ENCODE measurements around the gene LAIR2. TPM values are rescaled to one million over a fixed set of nuclear protein-coding genes. Genes with fewer than 3 reads are reported as not detected.
"Not testable (repeated sequence)": the region's sequence is repeated elsewhere in the genome, so short reads cannot be mapped to it uniquely, and the experiment has no call there.

The LAIR2 gene
- total RNA-seq, 1 experiment from 2014 or later: not detected

GRCh38 chr19:54506079-54506478 is 3.4 kb downstream of the LAIR2 start:
- no TSS peak for BruUV-seq (replicated peaks)
- H3K4me2 ChIP-seq: no peak overlapping the region

DNA sequence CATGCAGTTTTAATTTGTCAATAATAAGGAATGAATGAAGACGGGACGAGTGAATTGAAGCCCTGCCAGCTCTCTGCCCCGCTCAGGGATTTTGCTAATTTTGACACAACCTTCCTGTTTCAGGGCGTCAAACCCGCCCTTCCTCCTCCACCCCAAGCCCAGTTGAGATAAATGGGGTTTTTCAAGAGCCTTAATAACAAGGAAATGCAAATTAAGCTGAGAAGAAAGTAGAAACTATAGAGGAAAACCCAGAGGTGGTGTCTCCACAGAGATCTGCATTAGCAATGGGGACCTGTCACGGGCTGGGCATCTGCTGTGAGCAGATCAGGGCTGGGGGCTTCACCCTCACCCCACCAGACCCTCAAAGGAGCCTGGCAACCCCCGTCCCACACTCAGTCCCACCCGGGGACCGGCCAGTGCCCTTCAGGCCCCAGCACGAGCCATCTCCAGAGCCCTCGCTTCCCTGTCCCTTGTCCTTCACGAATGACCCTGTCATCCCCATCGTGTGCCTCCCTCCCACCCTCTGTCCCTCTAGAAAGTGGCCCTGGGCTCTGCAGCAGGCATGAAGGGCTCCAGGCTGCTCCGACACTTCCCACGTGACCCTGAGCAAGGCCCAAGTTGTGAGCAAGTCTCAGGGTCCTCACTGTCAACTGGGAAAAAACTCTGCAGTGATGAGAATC is 4.5 kb downstream of the LAIR2 start:
- H3K4me2 ChIP-seq; H3K79me2 ChIP-seq (ENCODE audit: low read depth); H2AFZ ChIP-seq; BruUV-seq (replicated peaks); H3K9me3 ChIP-seq (ENCODE audit: insufficient read depth, low read depth); H3K4me3 ChIP-seq; H3K4me1 ChIP-seq (replicated peaks; ENCODE audit: insufficient read depth); intact Hi-C loops (cut with micrococcal nuclease; ENCODE audit: unreplicated experiment); H3K9me2 ChIP-seq (ENCODE audit: insufficient read depth); H3F3A ChIP-seq (ENCODE audit: insufficient read depth, low read depth); H3K27ac ChIP-seq; CTCF ChIA-PET; POLR2A ChIA-PET (ENCODE audit: unreplicated experiment); H4K20me1 ChIP-seq (ENCODE audit: insufficient read depth); H3K36me3 ChIP-seq (ENCODE audit: low read depth): not testable (repeated sequence)
- peak in 1 of 2 experiments; percentile 5 for DNase-seq
- peaks cover 69% of the 10 kb centered on the region for H3K27me3 ChIP-seq (ENCODE audit: insufficient read depth, low read depth)

More at GRCh38 chr19:54506079-54506478, 3.4 kb downstream of the LAIR2 start:
- Histone ChIP-seq H4K20me1 (ENCODE audit: insufficient read depth) (no peaks in the 10 kb centered on the region), H2AFZ (no peak overlapping the region), H3K9me3 (ENCODE audit: insufficient read depth, low read depth) (no peaks in the 10 kb centered on the region), H3K27ac (no peak overlapping the region), H3K79me2 (ENCODE audit: low read depth) (no peaks in the 10 kb centered on the region), H3K4me3 (no peak overlapping the region), H3K36me3 (ENCODE audit: low read depth) (no peaks in the 10 kb centered on the region), H3K4me1 (replicated peaks; ENCODE audit: insufficient read depth) (no peaks in the 10 kb centered on the region), H3K9me2 (ENCODE audit: insufficient read depth) (no peaks in the 10 kb centered on the region), H3K27me3 (ENCODE audit: insufficient read depth, low read depth) (peaks cover 67% of the 10 kb centered on the region), H3F3A (ENCODE audit: insufficient read depth, low read depth) (no peaks in the 10 kb centered on the region)
- POLR2A ChIA-PET (ENCODE audit: unreplicated experiment): no interaction called here
- DNase-seq: peak in 1 of 2 experiments; percentile 48
- CTCF ChIA-PET: interaction anchor here (0.7 kb wide), 1 partner anchor 19 kb away, joined by 4 read pairs; no protein-coding TSS in a partner anchor
- intact Hi-C loops (cut with micrococcal nuclease; ENCODE audit: unreplicated experiment): no loop called here
- no peak for TF ChIP-seq EZH2 (IDR thresholded peaks at IDR 0.05; ENCODE audit: low read depth)
- TF ChIP-seq, protein P1, sequence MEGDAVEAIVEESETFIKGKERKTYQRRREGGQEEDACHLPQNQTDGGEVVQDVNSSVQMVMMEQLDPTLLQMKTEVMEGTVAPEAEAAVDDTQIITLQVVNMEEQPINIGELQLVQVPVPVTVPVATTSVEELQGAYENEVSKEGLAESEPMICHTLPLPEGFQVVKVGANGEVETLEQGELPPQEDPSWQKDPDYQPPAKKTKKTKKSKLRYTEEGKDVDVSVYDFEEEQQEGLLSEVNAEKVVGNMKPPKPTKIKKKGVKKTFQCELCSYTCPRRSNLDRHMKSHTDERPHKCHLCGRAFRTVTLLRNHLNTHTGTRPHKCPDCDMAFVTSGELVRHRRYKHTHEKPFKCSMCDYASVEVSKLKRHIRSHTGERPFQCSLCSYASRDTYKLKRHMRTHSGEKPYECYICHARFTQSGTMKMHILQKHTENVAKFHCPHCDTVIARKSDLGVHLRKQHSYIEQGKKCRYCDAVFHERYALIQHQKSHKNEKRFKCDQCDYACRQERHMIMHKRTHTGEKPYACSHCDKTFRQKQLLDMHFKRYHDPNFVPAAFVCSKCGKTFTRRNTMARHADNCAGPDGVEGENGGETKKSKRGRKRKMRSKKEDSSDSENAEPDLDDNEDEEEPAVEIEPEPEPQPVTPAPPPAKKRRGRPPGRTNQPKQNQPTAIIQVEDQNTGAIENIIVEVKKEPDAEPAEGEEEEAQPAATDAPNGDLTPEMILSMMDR (conservative IDR thresholded peaks at IDR 0.05): no peak

DNA sequence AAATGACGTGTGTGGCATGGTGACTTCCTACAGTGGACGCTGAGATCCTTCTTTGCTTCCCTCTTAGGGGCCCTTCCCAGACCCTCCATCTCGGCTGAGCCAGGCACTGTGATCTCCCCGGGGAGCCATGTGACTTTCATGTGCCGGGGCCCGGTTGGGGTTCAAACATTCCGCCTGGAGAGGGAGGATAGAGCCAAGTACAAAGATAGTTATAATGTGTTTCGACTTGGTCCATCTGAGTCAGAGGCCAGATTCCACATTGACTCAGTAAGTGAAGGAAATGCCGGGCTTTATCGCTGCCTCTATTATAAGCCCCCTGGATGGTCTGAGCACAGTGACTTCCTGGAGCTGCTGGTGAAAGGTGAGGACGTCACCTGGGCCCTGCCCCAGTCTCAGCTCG is 5.2 kb downstream of the LAIR2 start:
- Histone ChIP-seq H3K4me2 (no peak overlapping the region), H4K20me1 (ENCODE audit: insufficient read depth) (no peaks in the 10 kb centered on the region), H3K36me3 (ENCODE audit: low read depth) (no peaks in the 10 kb centered on the region), H3K9me3 (ENCODE audit: insufficient read depth, low read depth) (no peaks in the 10 kb centered on the region), H3K4me3 (no peak overlapping the region), H2AFZ (no peak overlapping the region), H3K27ac (no peak overlapping the region), H3K27me3 (ENCODE audit: insufficient read depth, low read depth) (peaks cover 69% of the 10 kb centered on the region), H3K9me2 (ENCODE audit: insufficient read depth) (no peaks in the 10 kb centered on the region), H3K4me1 (replicated peaks; ENCODE audit: insufficient read depth) (no peaks in the 10 kb centered on the region), H3F3A (ENCODE audit: insufficient read depth, low read depth) (no peaks in the 10 kb centered on the region), H3K79me2 (ENCODE audit: low read depth) (no peaks in the 10 kb centered on the region)
- CTCF ChIA-PET: no interaction called here
- no TSS peak for BruUV-seq (replicated peaks)
- TF ChIP-seq EZH2 (IDR thresholded peaks at IDR 0.05; ENCODE audit: low read depth): no peak
- POLR2A ChIA-PET (ENCODE audit: unreplicated experiment): no interaction called here
- intact Hi-C loops (cut with micrococcal nuclease; ENCODE audit: unreplicated experiment): no loop called here
- peak in 1 of 2 experiments; percentile 30 for DNase-seq

GRCh38 chr19:54508487-54508886 is 5.9 kb downstream of the LAIR2 start:
- intact Hi-C loops (cut with micrococcal nuclease; ENCODE audit: unreplicated experiment); CTCF ChIA-PET: not testable (repeated sequence)

DNA sequence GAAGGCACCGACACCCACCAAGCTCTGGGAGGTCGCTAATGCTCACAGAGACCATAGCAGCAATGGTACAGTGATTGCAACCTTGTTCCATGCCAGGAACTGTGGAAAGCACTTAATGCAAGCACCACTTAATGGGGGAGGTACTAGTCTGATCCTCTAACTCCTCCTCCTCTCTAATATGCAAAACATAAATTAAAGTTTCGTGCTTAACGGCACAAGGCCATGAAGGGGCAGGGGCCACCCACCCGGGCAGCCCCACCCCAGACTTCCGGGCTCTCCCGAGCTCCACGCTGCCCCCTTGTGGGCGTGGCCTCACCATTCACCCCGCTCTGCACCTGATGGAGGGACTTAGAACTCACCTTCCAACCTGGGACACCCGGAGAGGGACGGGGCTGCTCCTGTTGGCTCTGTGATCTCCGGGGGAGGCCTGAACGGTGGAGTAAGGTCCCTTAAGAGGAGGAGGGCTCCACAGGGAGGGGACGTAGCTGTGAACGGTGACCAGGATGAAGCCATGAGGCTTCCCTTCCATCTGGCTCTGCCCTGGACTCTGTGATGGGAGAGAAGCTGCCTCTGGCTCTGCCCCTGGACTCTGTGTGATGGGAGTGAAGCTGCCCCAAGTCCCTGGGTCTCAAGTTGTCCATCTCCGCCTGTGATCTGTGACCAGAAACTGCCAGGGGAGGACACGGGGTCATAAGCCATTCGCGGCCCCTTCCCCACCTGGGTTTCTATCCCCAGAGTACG is 6.7 kb downstream of the LAIR2 start:
- H2AFZ ChIP-seq; BruUV-seq (replicated peaks); H3K4me3 ChIP-seq; CTCF ChIA-PET; H3K4me1 ChIP-seq (replicated peaks; ENCODE audit: insufficient read depth); H4K20me1 ChIP-seq (ENCODE audit: insufficient read depth); H3K36me3 ChIP-seq (ENCODE audit: low read depth); POLR2A ChIA-PET (ENCODE audit: unreplicated experiment); H3K9me2 ChIP-seq (ENCODE audit: insufficient read depth); intact Hi-C loops (cut with micrococcal nuclease; ENCODE audit: unreplicated experiment); H3K9me3 ChIP-seq (ENCODE audit: insufficient read depth, low read depth); H3K4me2 ChIP-seq; H3K79me2 ChIP-seq (ENCODE audit: low read depth); H3K27ac ChIP-seq; H3F3A ChIP-seq (ENCODE audit: insufficient read depth, low read depth): not testable (repeated sequence)
- H3K27me3 ChIP-seq (ENCODE audit: insufficient read depth, low read depth): peaks cover 69% of the 10 kb centered on the region
- DNase-seq: peak in 1 of 2 experiments; percentile 9

More at GRCh38 chr19:54508487-54508886, 5.9 kb downstream of the LAIR2 start:
- H3K4me1 ChIP-seq (replicated peaks; ENCODE audit: insufficient read depth); H3K9me2 ChIP-seq (ENCODE audit: insufficient read depth); H3K27ac ChIP-seq; H3K4me2 ChIP-seq; H3F3A ChIP-seq (ENCODE audit: insufficient read depth, low read depth); H3K36me3 ChIP-seq (ENCODE audit: low read depth); POLR2A ChIA-PET (ENCODE audit: unreplicated experiment); H2AFZ ChIP-seq; H3K79me2 ChIP-seq (ENCODE audit: low read depth); H3K9me3 ChIP-seq (ENCODE audit: insufficient read depth, low read depth); H3K4me3 ChIP-seq; BruUV-seq (replicated peaks); H4K20me1 ChIP-seq (ENCODE audit: insufficient read depth): not testable (repeated sequence)
- H3K27me3 ChIP-seq (ENCODE audit: insufficient read depth, low read depth): peaks cover 69% of the 10 kb centered on the region
- peak in 1 of 2 experiments; percentile 18 for DNase-seq

Data from PC-9 (cell line).